Measurements from ENCODE around the gene TICAM2.

TICAM2 gene

DNA sequence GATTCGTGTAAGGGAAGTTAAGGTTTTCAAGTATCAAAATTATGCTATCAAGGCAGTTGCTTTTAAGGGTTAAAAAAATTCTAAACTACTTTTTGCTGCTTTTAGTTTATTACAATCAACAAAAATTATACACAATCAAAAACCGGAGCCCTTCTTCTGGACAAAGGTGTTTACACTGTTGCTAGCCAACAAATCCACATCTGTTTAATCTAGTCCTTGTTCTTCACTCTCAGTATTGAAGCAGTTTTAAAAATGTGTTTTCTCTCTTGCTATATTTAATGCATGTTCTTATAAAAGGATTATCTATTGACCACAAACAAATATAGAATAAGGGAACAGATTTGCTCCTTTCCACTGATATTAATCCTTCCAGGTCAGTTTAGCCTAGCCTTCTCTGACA lies 60.2 kb downstream of the TICAM2 start:
- FAIRE-seq, result peak; percentile 46
- DNase-seq (ENCODE audit: insufficient read length, low spot score), result no peak
- TF ChIP-seq, protein P1, sequence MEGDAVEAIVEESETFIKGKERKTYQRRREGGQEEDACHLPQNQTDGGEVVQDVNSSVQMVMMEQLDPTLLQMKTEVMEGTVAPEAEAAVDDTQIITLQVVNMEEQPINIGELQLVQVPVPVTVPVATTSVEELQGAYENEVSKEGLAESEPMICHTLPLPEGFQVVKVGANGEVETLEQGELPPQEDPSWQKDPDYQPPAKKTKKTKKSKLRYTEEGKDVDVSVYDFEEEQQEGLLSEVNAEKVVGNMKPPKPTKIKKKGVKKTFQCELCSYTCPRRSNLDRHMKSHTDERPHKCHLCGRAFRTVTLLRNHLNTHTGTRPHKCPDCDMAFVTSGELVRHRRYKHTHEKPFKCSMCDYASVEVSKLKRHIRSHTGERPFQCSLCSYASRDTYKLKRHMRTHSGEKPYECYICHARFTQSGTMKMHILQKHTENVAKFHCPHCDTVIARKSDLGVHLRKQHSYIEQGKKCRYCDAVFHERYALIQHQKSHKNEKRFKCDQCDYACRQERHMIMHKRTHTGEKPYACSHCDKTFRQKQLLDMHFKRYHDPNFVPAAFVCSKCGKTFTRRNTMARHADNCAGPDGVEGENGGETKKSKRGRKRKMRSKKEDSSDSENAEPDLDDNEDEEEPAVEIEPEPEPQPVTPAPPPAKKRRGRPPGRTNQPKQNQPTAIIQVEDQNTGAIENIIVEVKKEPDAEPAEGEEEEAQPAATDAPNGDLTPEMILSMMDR (IDR thresholded peaks at IDR 0.05; ENCODE audit: insufficient read depth, missing control alignments), result no peak

DNA sequence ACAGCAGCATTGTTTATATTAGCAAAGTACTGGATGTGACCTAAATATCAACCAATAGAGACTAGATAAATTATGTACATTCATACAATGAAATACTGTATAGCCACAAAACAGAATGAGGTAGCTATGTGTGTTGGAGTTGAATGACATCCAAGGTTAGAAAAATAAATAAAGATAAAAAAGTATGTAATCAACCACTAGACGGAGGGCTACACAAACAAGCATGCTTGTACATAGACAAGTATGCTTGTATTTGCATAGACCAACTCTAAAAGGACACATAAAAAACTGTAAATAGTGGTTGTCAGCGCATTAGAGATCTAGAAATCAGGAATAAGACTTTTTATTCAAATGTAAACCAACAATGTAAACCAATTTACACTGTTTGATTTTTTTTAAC lies 60.7 kb downstream of the TICAM2 start:
- DNase-seq (ENCODE audit: insufficient read length, low spot score) (no peak), FAIRE-seq (no peak)
- TF ChIP-seq, protein P1 (IDR thresholded peaks at IDR 0.05; ENCODE audit: insufficient read depth, missing control alignments), result no peak

DNA sequence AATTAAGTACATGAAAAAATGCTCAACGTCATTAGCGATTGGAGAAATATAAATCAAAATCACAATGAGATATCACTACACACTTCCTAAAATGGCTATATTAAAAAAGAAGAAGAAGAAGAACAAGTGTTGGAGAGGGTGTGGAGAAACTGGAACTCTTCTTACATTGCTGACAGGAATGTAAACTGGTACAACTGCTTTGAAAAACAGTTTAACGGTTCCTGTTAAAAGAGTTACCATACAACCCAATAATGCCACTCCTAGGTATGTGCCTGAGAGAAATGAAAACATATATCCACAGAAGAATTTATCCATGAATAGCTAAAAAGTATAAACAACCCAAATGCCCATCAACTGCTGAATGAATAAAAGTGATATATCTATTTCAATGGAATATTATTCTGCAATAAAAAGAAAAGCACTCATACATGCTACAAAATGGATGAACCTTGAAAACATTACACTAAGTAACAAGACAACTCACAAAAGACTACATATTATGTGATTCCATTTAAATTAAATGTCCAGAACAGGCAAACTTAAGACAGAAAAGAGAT lies 66.7 kb downstream of the TICAM2 start:
- DNase-seq (ENCODE audit: insufficient read length, low spot score), result no peak
- FAIRE-seq, result no peak
- TF ChIP-seq, protein P1 (IDR thresholded peaks at IDR 0.05; ENCODE audit: insufficient read depth, missing control alignments), result no peak

DNA sequence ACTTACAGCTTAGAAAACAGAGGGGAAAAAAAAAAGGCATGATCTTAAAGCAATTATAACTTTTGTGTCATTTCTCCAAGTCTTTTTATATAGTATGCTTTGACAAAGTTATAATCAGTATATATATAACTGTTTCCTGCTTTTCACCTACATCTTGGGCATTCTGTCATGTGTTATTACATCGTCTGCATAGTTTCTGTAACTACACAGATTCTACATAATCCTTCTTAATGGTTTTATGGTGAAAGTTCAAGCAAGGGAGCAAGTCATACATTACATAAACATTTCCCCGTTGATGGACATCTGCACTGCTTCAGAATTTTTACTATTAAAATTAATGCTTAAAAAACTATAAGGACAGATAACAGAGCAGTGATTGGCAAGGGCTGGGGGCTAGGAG lies 69.8 kb downstream of the TICAM2 start:
- FAIRE-seq (no peak), DNase-seq (ENCODE audit: insufficient read length, low spot score) (no peak)
- TF ChIP-seq, protein P1 (IDR thresholded peaks at IDR 0.05; ENCODE audit: insufficient read depth, missing control alignments), result no peak

DNA sequence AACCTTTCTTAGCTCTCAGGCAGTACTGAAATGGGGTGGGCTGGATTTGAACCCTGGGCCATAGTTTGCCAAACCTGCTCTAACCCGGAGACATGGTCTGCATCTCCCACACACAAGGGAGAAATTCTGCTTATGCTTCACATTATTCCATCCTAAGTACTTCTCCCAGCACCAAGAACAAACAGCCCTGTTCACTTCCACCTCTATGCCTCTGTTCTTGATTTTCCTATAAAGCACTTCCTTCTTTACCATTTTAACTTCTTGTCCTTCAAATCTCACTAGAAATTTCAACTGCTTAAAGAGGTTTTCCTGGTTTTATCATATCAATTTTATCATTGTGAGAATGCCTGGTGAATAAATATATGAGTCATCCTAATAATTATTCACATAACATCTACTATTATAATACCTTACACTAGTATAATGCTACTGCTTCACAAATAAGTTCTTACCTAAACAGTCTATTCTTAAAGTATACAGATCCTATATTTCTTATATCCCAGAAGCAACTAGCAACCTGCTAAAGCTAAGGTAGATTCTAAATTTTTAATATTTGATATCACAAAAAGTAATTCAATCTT lies 70.4 kb downstream of the TICAM2 start:
- DNase-seq (ENCODE audit: insufficient read length, low spot score), result no peak
- FAIRE-seq, result no peak
- TF ChIP-seq, protein P1 (IDR thresholded peaks at IDR 0.05; ENCODE audit: insufficient read depth, missing control alignments), result no peak

DNA sequence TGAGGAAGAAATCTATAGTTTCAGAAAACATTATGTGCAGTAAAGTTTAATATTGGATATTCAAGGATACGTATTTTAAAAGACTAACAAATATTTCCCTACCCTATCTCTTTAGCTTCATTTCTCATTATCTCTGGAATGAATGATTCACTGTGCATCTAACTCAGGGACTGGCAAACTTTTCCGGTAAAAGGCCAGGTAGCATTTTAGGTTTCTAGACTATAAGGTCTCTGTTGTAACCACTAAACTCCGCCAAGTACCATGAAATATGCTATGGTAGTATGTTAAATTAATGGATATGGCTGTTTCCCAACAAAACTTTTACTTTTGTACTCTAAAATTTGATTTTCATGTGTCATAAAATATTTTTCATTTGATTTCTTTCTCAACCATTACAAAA lies 70.9 kb downstream of the TICAM2 start:
- FAIRE-seq (no peak), DNase-seq (ENCODE audit: insufficient read length, low spot score) (no peak)
- TF ChIP-seq, protein P1 (IDR thresholded peaks at IDR 0.05; ENCODE audit: insufficient read depth, missing control alignments), result no peak

DNA sequence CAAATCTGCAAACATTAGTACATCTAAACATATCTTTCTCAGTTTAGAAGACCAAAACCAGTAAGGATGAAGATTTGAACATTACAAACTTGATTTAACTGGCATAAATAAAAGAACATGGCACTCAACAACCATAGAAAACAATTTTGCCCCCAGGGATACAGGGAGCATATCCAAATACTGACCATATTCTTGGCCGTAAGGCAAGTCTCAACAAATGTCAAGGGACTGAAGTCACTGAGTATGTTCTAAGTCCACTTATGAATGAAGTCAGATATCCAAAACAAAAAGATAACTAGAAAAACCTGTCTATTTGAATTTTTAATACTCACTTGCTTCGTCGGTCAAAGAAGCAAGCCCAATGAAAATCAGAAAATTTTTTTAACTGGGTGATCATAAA lies 71.9 kb downstream of the TICAM2 start:
- TF ChIP-seq, protein P1 (IDR thresholded peaks at IDR 0.05; ENCODE audit: insufficient read depth, missing control alignments), result no peak
- DNase-seq (ENCODE audit: insufficient read length, low spot score), result no peak
- no peak for FAIRE-seq
